Uterus (tissue), 4 donors: ENCODE measurements around the gene C12orf50. TPM values are rescaled to one million over a fixed set of nuclear protein-coding genes. Genes with fewer than 3 reads are reported as not detected.

Experiments used
- DNase-seq, 2 donors: peaks; one replicate each; pipeline ENCODE4 v3.0.0-alpha.2; 2019 to 2020
- H3K27ac ChIP-seq, 2 donors: fragments of 200-600 bp; sonication (generic); 1 replicate in 1 of 2; 2 replicates in 1 of 2; pipeline ENCODE4 v1.5.1; 2016 to 2018
- H3K27me3 ChIP-seq, 2 donors: fragments of 200-600 bp; sonication (generic); one replicate each; pipeline ENCODE4 v1.5.1; 2018 to 2019; ENCODE audit warnings: control low read depth in 1 of 2
- H3K36me3 ChIP-seq, 2 donors: fragments of 200-600 bp; sonication (generic); one replicate each; pipeline ENCODE4 v1.5.1; 2019; ENCODE audit warnings: control low read depth in 1 of 2
- H3K4me1 ChIP-seq, 2 donors: fragments of 200-600 bp; sonication (generic); one replicate each; pipeline ENCODE4 v1.5.1; 2018 to 2019; ENCODE audit warnings: control low read depth in 1 of 2
- H3K4me3 ChIP-seq, 2 donors: fragments of 200-600 bp; sonication (generic); 1 replicate in 1 of 2; 2 replicates in 1 of 2; pipeline ENCODE4 v1.5.1; 2018 to 2019; ENCODE audit warnings: mild to moderate bottlenecking in 1 of 2
- H3K9me3 ChIP-seq, 2 donors: fragments of 200-600 bp; sonication (generic); one replicate each; pipeline ENCODE4 v1.5.1; 2019; ENCODE audit warnings: control low read depth in 1 of 2
- CTCF ChIP-seq, 4 experiments: fragments of 200-600 bp in 2 of 4; fragments of 450-650 bp in 2 of 4; sonication (generic) in 2 of 4; IDR thresholded peaks; one replicate each; pipeline ENCODE4 v1.5.1; 2016 to 2019; ENCODE audit warnings: antibody characterized with exemption in 4 of 4, mild to moderate bottlenecking in 2 of 4, moderate library complexity in 1 of 4
- POLR2A ChIP-seq, 2 donors: fragments of 450-650 bp; IDR thresholded peaks; one replicate each; pipeline ENCODE4 v1.6.1; 2016; ENCODE audit warnings: antibody characterized with exemption in 2 of 2, mild to moderate bottlenecking in 1 of 2, moderate library complexity in 1 of 2
- intact Hi-C: fragments of 100-400 bp; cut with DNase I; formaldehyde crosslinking; loops from one replicate; pipeline ENCODE4 v1.15.1; 2023; ENCODE audit warnings: low total_unique reads
- total RNA-seq, 4 donors: library from RNA; depleted of rRNA in 3 of 4; stranded (reverse); fragments of >200 nt in 3 of 4; gene quantifications; one replicate each; pipeline versions ENCODE4 v1.1.0 to v1.2.4, GENCODE V29; 2014 to 2023
- donor health status: DM: yes; HTN: yes; CAD: no.

Gene C12orf50
- total RNA-seq: 1 to 10 TPM in 1 of 4 donors, under 1 TPM in 1, not detected in 2; 0.40 to 7.7 TPM

DNA sequence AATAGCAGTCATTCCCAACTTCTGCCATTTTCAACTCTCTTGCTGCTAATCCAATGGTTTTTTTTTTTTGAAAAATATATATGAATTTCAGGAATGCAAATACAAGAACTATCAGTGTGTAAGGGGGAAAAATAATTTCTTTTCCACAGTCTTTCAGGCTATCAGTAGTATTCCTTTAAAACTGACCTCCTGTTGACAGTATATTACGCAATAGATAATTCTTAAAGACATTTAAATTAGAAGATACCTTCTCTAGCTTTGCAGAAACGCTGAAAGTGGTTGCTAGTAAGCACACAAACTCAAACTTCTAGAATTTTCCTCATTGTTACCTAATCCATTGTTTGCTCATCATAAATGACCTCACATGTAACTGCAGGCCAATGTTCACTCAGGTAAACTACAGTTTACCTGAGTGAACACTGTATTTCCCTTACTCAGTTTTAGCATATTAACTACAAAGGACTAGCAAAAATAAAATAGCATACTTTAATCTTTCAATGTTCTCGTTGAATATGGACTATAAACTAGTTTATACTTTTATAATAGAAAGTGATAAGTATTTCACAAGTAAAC is at the start of gene C12orf50:
TSS of gene C12orf50 (minus strand) at position 309 of the 573 bp plus-strand sequence. CDS start 2,439 bp downstream, outside the sequence.
- Histone ChIP-seq H3K4me3 (no peak within 1 kb of the TSS), H3K4me1 (no peaks in the 10 kb centered on the region), H3K27ac (no peak within 1 kb of the TSS), H3K27me3 (no peaks in the 10 kb centered on the region), H3K9me3 (no peaks in the 10 kb centered on the region), H3K36me3 (no peaks in the 10 kb centered on the region)
- intact Hi-C loops: no loop called here
- no peak for TF ChIP-seq CTCF (IDR thresholded peaks at IDR 0.05)
- no peak for TF ChIP-seq POLR2A (IDR thresholded peaks at IDR 0.05)
- DNase-seq: no peak

GRCh38 chr12:88067301-88067700 is 38.1 kb upstream of the C12orf50 start:
- Histone ChIP-seq H3K27ac (no peak overlapping the region), H3K4me1 (no peaks in the 10 kb centered on the region), H3K9me3 (no peaks in the 10 kb centered on the region), H3K36me3 (no peaks in the 10 kb centered on the region), H3K27me3 (no peaks in the 10 kb centered on the region), H3K4me3 (no peak overlapping the region)
- intact Hi-C loops: no loop called here
- TF ChIP-seq CTCF (IDR thresholded peaks at IDR 0.05): no peak
- TF ChIP-seq POLR2A (IDR thresholded peaks at IDR 0.05): no peak
- DNase-seq: no peak

DNA sequence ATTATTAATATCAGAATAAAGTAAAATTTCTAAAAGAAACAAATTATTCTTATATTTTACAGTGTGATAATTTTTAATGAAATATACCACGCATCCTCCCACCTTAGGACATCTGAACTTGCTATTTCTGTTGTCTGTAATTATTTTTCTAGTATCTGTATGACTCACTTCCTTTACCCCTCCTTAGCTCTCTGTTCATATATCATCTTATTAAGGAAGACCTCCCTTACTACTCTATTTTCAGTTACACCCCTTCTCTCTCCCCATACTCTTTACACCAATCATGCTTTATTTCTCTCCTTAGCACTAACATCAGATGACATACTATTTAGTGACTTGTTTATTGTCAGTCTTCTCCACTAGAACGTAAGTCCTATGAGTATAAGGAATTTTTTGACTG is 34.2 kb upstream of the C12orf50 start:
- Histone ChIP-seq H3K27ac (no peak overlapping the region), H3K36me3 (no peaks in the 10 kb centered on the region), H3K4me1 (no peaks in the 10 kb centered on the region), H3K27me3 (no peaks in the 10 kb centered on the region), H3K9me3 (no peaks in the 10 kb centered on the region), H3K4me3 (no peak overlapping the region)
- TF ChIP-seq POLR2A (IDR thresholded peaks at IDR 0.05) (no peak), CTCF (IDR thresholded peaks at IDR 0.05) (no peak)
- intact Hi-C loops: no loop called here
- no peak for DNase-seq

GRCh38 chr12:88062474-88062873 is 33.3 kb upstream of the C12orf50 start:
- Histone ChIP-seq H3K27ac (no peak overlapping the region), H3K9me3 (no peaks in the 10 kb centered on the region), H3K36me3 (no peaks in the 10 kb centered on the region), H3K4me3 (no peak overlapping the region), H3K4me1 (no peaks in the 10 kb centered on the region), H3K27me3 (no peaks in the 10 kb centered on the region)
- DNase-seq: no peak
- intact Hi-C loops: no loop called here
- TF ChIP-seq POLR2A (IDR thresholded peaks at IDR 0.05): no peak
- TF ChIP-seq CTCF (IDR thresholded peaks at IDR 0.05): no peak

- DNase-seq: no peak
- H3K4me3 ChIP-seq: no peak overlapping the region
- intact Hi-C loops: no loop called here
- H3K27ac ChIP-seq: no peak overlapping the region
- no peaks in the 10 kb centered on the region for H3K4me1 ChIP-seq
- H3K36me3 ChIP-seq: no peaks in the 10 kb centered on the region
- H3K27me3 ChIP-seq: no peaks in the 10 kb centered on the region
- H3K9me3 ChIP-seq: no peaks in the 10 kb centered on the region
- TF ChIP-seq CTCF (IDR thresholded peaks at IDR 0.05): no peak
- no peak for TF ChIP-seq POLR2A (IDR thresholded peaks at IDR 0.05)
These were observed 29.5 kb upstream of the C12orf50 start for GRCh38 chr12:88058719-88059077.
